LNCAP (cell line): ENCODE results near the gene CYRIA.

Experiments used
- CTCF ChIP-seq: fragments of 450-650 bp; IDR thresholded peaks from 2 replicates; pipeline ENCODE4 v1.5.1; 2017; ENCODE audit warnings: mild to moderate bottlenecking

Gene CYRIA

GRCh38 chr2:16665748-16666448 is at the start of gene CYRIA:
Gene CYRIA (minus strand): TSS chr2:16665834. CDS start chr2:16588119, 77,715 bp downstream.
- TF ChIP-seq CTCF = no peak

GRCh38 chr2:16713011-16713423 is 47.4 kb upstream of the CYRIA start:
- TF ChIP-seq CTCF = no peak

- TF ChIP-seq CTCF = no peak
Measured at GRCh38 chr2:16709769-16710168, 44.1 kb upstream of the CYRIA start.

- no peak for TF ChIP-seq CTCF
Measured at GRCh38 chr2:16708173-16708572, 42.5 kb upstream of the CYRIA start.

- no peak for TF ChIP-seq CTCF
Measured at GRCh38 chr2:16707014-16707623, 41.5 kb upstream of the CYRIA start.

- TF ChIP-seq CTCF = no peak
Measured at GRCh38 chr2:16700551-16701259, 35.1 kb upstream of the CYRIA start.

- TF ChIP-seq CTCF = no peak
Measured at GRCh38 chr2:16693854-16694253, 28.2 kb upstream of the CYRIA start.
